Hepatocyte (in vitro differentiated cells): ENCODE results near the gene TAF1D. TPM values are rescaled to one million over a fixed set of nuclear protein-coding genes. Genes with fewer than 3 reads are reported as not detected.
"Not testable (repeated sequence)": the region's sequence is repeated elsewhere in the genome, so short reads cannot be mapped to it uniquely, and the experiment has no call there.

ENCODE experiments used
- DNase-seq: peaks from one replicate; pipeline ENCODE4 v3.0.0-alpha.2; 2016; ENCODE audit warnings: low spot score
- H2AFZ ChIP-seq: fragments of 200-600 bp; sonication (generic); 2 replicates; pipeline ENCODE4 v1.6.0; 2016; ENCODE audit warnings: antibody characterized with exemption, mild to moderate bottlenecking
- H3K27ac ChIP-seq: fragments of 200-600 bp; sonication (generic); 2 replicates; pipeline ENCODE4 v1.5.1; 2016; ENCODE audit warnings: mild to moderate bottlenecking
- H3K27me3 ChIP-seq: fragments of 200-600 bp; sonication (generic); 2 replicates; pipeline ENCODE4 v1.6.1; 2016
- H3K36me3 ChIP-seq: fragments of 200-600 bp; sonication (generic); replicated peaks from 2 replicates; pipeline ENCODE4 v1.5.1; 2016; ENCODE audit warnings: low read depth; ENCODE audit not compliant: insufficient read depth
- H3K4me1 ChIP-seq: fragments of 200-600 bp; sonication (generic); 2 replicates; pipeline ENCODE4 v1.5.1; 2016; ENCODE audit warnings: mild to moderate bottlenecking, moderate library complexity; ENCODE audit not compliant: insufficient read depth
- H3K4me2 ChIP-seq: fragments of 200-600 bp; sonication (generic); 2 replicates; pipeline ENCODE4 v1.6.0; 2016
- H3K4me3 ChIP-seq: fragments of 200-600 bp; sonication (generic); 2 replicates; pipeline ENCODE4 v1.5.1; 2016; ENCODE audit warnings: mild to moderate bottlenecking
- H3K79me2 ChIP-seq: fragments of 200-600 bp; sonication (generic); 2 replicates; pipeline ENCODE4 v1.6.0; 2017; ENCODE audit warnings: mild to moderate bottlenecking
- H3K9me2 ChIP-seq: fragments of 200-600 bp; sonication (generic); replicated peaks from 2 replicates; pipeline ENCODE4 v1.6.0; 2017; ENCODE audit warnings: mild to moderate bottlenecking; ENCODE audit not compliant: insufficient read depth
- H3K9me3 ChIP-seq: fragments of 200-600 bp; sonication (generic); 2 replicates; pipeline ENCODE4 v1.5.1; 2016; ENCODE audit warnings: low read depth, mild to moderate bottlenecking
- H4K20me1 ChIP-seq: fragments of 200-600 bp; sonication (generic); 2 replicates; pipeline ENCODE4 v1.6.0; 2016; ENCODE audit warnings: mild to moderate bottlenecking; ENCODE audit not compliant: insufficient read depth, poor library complexity, severe bottlenecking
- EZH2 ChIP-seq: fragments of 200-600 bp; sonication (generic); IDR thresholded peaks from 2 replicates; pipeline ENCODE4 v1.6.1; 2016; ENCODE audit warnings: antibody characterized with exemption, mild to moderate bottlenecking, borderline replicate concordance
- EZH2phosphoT487 ChIP-seq: fragments of 200-600 bp; sonication (generic); IDR thresholded peaks from one replicate; pipeline ENCODE4 v1.6.1; 2018; ENCODE audit warnings: antibody characterized with exemption, mild to moderate bottlenecking, low read depth, moderate library complexity; ENCODE audit not compliant: unreplicated experiment, severe bottlenecking
- WGBS: methylation state at CpG from one replicate; pipeline ENCODE4 v1.1.6; 2016; ENCODE audit warnings: low lambda C conversion rate; ENCODE audit errors: missing lambda C conversion rate; 5-methylcytosine and 5-hydroxymethylcytosine counted together
- polyA plus RNA-seq: library from polyadenylated mRNA; unstranded; fragments of >200 nt; fragmentation: Nextera tagmentation; extraction: Ambion mirVana; gene quantifications from 2 replicates; pipeline ENCODE4 v1.2.1, GENCODE V29; 2016
- total RNA-seq: library from RNA; depleted of rRNA; stranded (reverse); fragments of >200 nt; gene quantifications from 2 replicates; pipeline ENCODE4 v1.2.3, GENCODE V29; 2014
- TF ChIP-seq, protein P1 (sequence below): fragments of 200-600 bp; sonication (generic); IDR thresholded peaks from 2 replicates; pipeline ENCODE4 v1.5.1; 2016; ENCODE audit warnings: antibody characterized with exemption, mild to moderate bottlenecking; ENCODE audit not compliant: poor library complexity

The TAF1D gene
- total and polyA plus RNA-seq, 2 experiments from 2014 or later: 42.1 to 240 TPM

DNA sequence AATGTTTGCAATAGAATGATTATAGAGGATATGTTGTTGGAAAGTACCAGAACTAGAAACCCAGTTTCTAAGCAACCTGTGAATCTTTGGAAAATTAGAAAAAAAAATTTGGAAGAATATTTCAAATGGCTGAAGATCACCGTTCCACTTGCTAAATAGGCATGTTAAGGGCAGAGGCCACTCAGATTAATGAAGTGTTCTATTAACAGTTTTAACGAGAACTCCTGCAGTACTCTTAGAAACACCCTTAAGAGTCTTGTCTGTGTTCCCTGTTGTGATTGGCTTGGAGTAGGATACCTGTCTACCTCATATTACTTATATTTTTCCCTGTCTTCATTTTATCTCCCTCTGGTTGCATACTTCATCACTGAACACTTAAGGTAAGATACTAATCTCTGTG is 4.8 kb upstream of the TAF1D start:
- Histone ChIP-seq H3K9me3 (no peaks in the 10 kb centered on the region), H2AFZ (no peak overlapping the region), H3K36me3 (no peaks in the 10 kb centered on the region), H4K20me1 (no peaks in the 10 kb centered on the region), H3K79me2 (peaks cover 30% of the 10 kb centered on the region), H3K4me3 (no peak overlapping the region), H3K4me2 (peak overlapping the region; percentile 82), H3K27ac (peak overlapping the region; percentile 85), H3K27me3 (no peaks in the 10 kb centered on the region), H3K4me1 (peaks cover 8% of the 10 kb centered on the region), H3K9me2 (no peaks in the 10 kb centered on the region)
- no peak for DNase-seq
- WGBS: 64% methylated on average over 2 of the region's 2 CpGs
- TF ChIP-seq, protein P1, sequence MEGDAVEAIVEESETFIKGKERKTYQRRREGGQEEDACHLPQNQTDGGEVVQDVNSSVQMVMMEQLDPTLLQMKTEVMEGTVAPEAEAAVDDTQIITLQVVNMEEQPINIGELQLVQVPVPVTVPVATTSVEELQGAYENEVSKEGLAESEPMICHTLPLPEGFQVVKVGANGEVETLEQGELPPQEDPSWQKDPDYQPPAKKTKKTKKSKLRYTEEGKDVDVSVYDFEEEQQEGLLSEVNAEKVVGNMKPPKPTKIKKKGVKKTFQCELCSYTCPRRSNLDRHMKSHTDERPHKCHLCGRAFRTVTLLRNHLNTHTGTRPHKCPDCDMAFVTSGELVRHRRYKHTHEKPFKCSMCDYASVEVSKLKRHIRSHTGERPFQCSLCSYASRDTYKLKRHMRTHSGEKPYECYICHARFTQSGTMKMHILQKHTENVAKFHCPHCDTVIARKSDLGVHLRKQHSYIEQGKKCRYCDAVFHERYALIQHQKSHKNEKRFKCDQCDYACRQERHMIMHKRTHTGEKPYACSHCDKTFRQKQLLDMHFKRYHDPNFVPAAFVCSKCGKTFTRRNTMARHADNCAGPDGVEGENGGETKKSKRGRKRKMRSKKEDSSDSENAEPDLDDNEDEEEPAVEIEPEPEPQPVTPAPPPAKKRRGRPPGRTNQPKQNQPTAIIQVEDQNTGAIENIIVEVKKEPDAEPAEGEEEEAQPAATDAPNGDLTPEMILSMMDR: no peak
- TF ChIP-seq EZH2 (no peak), EZH2phosphoT487 (no peak)

DNA sequence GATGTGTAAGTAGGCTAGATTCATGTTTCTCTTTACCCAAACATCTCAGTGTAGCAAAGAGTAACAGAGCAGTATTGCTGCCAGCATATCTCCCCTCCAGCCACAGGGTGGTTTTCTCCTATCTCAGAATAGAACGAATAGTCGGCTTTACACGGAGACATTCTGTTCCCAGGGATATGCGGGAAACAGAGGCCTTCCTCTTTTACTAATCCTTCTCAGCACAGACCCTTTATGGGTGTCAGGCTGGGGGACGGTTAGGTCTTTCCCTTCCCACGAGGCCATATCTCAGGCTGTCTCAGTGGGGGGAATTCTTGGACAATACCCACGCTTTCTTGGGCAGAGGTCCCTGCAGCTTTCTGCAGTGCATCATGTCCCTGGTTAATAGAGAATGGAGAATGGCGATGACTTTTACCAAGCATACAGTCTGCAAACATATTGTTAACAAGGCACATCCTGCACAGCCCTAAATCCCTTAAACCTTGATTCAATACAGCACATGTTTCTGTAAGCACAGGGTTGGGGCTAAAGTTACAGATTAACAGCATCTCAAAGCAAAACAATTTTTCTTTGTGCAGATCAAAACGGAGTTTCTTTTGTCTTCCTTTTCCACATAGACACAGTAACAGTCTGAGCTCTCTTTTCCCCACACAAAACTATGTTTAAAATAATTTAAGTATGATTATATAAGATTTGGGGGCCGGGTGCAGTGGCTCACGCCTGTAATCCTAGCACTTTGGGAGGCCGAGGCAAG is 3.9 kb upstream of the TAF1D start:
- DNase-seq: peak; percentile 20
- not testable (repeated sequence) for H3K4me3 ChIP-seq, H3K9me3 ChIP-seq, H4K20me1 ChIP-seq, H3K27me3 ChIP-seq, H3K36me3 ChIP-seq, H3K9me2 ChIP-seq, H3K4me1 ChIP-seq
- peak overlapping the region; percentile 22 for H2AFZ ChIP-seq
- 28% methylated on average over 12 of the region's 12 CpGs for WGBS
- peaks cover 37% of the 10 kb centered on the region for H3K79me2 ChIP-seq
- peak overlapping the region; percentile 85 for H3K27ac ChIP-seq
- H3K4me2 ChIP-seq: peak overlapping the region; percentile 82

DNA sequence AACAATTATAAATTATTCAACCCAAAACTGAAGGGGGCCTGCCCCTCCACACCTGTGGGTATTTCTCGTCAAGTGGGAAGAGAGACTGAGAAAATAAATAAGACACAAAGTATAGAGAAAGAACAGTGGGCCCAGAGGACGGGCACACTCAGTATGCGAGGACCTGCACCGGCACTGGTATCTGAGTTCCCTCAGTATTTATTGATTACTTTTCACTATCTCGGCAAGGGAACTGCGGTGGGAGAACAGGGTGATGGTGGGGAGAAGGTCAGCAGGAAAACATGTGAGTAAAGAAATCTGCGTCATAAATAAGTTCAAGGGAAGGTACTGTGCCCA is 3.3 kb upstream of the TAF1D start:
- DNase-seq: no peak
- peak overlapping the region; percentile 85 for H3K27ac ChIP-seq
- H3K9me2 ChIP-seq: no peaks in the 10 kb centered on the region
- H3K36me3 ChIP-seq: no peaks in the 10 kb centered on the region
- H2AFZ ChIP-seq: no peak overlapping the region
- peaks cover 10% of the 10 kb centered on the region for H4K20me1 ChIP-seq
- peak overlapping the region; percentile 82 for H3K4me2 ChIP-seq
- no peak for TF ChIP-seq EZH2
- TF ChIP-seq, protein P1: no peak
- no peak for TF ChIP-seq EZH2phosphoT487
- peaks cover 9% of the 10 kb centered on the region for H3K4me1 ChIP-seq
- H3K27me3 ChIP-seq: no peaks in the 10 kb centered on the region
- WGBS: 47% methylated on average over 7 of the region's 7 CpGs
- no peaks in the 10 kb centered on the region for H3K9me3 ChIP-seq
- peaks cover 42% of the 10 kb centered on the region for H3K79me2 ChIP-seq
- H3K4me3 ChIP-seq: no peak overlapping the region

DNA sequence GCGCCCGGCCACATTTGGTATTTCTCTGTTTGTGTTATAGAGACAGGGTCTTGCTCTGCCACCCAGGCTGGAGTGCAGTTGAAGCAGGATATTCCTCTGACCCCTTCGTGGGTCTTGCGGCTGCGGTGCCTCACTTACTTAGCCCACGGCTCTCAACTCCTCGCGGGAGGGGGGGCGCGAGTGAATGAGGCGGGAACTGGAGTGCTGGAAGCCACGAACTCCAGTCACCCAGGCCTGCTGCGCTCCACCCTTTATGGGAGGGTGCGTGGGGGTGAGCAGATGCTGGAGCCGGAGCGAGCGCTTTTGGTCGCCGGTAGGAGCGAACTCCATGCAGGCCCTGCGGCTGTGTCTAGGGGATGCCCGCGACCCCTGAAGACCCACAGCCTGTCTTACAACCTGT is 2.0 kb upstream of the TAF1D start:
- Histone ChIP-seq H3K4me2 (peak overlapping the region; percentile 82), H3K36me3 (peaks cover 8% of the 10 kb centered on the region), H3K9me3 (no peaks in the 10 kb centered on the region), H3K4me1 (peaks cover 21% of the 10 kb centered on the region), H3K79me2 (peaks cover 52% of the 10 kb centered on the region), H4K20me1 (peaks cover 24% of the 10 kb centered on the region), H3K9me2 (no peaks in the 10 kb centered on the region), H3K27ac (peak overlapping the region; percentile 85), H2AFZ (no peak overlapping the region), H3K27me3 (no peaks in the 10 kb centered on the region), H3K4me3 (no peak overlapping the region)
- DNase-seq: no peak
- TF ChIP-seq EZH2 (no peak), EZH2phosphoT487 (no peak)
- TF ChIP-seq, protein P1: no peak
- 94% methylated on average over 23 of the region's 23 CpGs for WGBS
